PC-3 (cell line): ENCODE results near the gene APOO. TPM values are rescaled to one million over a fixed set of nuclear protein-coding genes. Genes with fewer than 3 reads are reported as not detected.

Source experiments
- ATAC-seq: fragments of 200-7000 bp; cut with Tn5 transposase; 2 replicates; pipeline ENCODE4 v1.9.1; 2020; ENCODE audit warnings: mild to moderate bottlenecking, moderate library complexity
- BruUV-seq: library from RNA; stranded (reverse); fragments of 400-500 nt; replicated peaks from 2 replicates; lab custom pipeline; 2021; lab: Mats Ljungman, UMichigan
- CTCF ChIA-PET: fragments of 300-600 bp; sonication (Branson Sonifier 250); formaldehyde crosslinking; loops from one replicate; lab custom pipeline; 2022; ENCODE audit warnings: antibody characterized with exemption; lab: Charles Lee
- POLR2A ChIA-PET: fragments of 300-600 bp; sonication (Branson Sonifier 250); formaldehyde crosslinking; loops from one replicate; lab custom pipeline; 2022; ENCODE audit warnings: antibody characterized with exemption; ENCODE audit not compliant: unreplicated experiment; lab: Charles Lee
- DNase-seq: peaks from one replicate; pipeline ENCODE4 v3.0.0-alpha.2; 2015
- H2AFZ ChIP-seq: fragments of 300-600 bp; sonication (generic); 2 replicates; pipeline ENCODE4 v1.6.0; 2016; ENCODE audit warnings: antibody characterized with exemption, low read length
- H3F3A ChIP-seq: fragments of 300-600 bp; sonication (generic); one replicate; pipeline ENCODE4 v1.6.0; 2017; ENCODE audit warnings: antibody characterized with exemption, low read length, control low read depth, mild to moderate bottlenecking; ENCODE audit not compliant: unreplicated experiment
- H3K27ac ChIP-seq: fragments of 300-600 bp; sonication (generic); 2 replicates; pipeline ENCODE4 v1.5.1; 2016; ENCODE audit warnings: mild to moderate bottlenecking, low read length
- H3K27me3 ChIP-seq: fragments of 300-600 bp; sonication (generic); 2 replicates; pipeline ENCODE4 v1.6.1; 2016; ENCODE audit warnings: low read length, mixed read lengths
- H3K36me3 ChIP-seq: fragments of 300-600 bp; sonication (generic); 2 replicates; pipeline ENCODE4 v1.6.1; 2016; ENCODE audit warnings: low read depth, mixed run types, low read length, mixed read lengths
- H3K4me1 ChIP-seq: fragments of 300-600 bp; sonication (generic); 2 replicates; pipeline ENCODE4 v1.5.1; 2016; ENCODE audit warnings: low read length; ENCODE audit not compliant: insufficient read depth
- H3K4me2 ChIP-seq: fragments of 300-600 bp; sonication (generic); 2 replicates; pipeline ENCODE4 v1.6.0; 2016; ENCODE audit warnings: low read length
- H3K4me3 ChIP-seq: fragments of 300-600 bp; sonication (generic); 2 replicates; pipeline ENCODE4 v1.5.1; 2016; ENCODE audit warnings: mild to moderate bottlenecking, low read length, mixed read lengths
- H3K79me2 ChIP-seq: fragments of 300-600 bp; sonication (generic); 2 replicates; pipeline ENCODE4 v1.6.1; 2017; ENCODE audit warnings: low read length, mixed read lengths
- H3K9ac ChIP-seq: fragments of 300-600 bp; sonication (generic); 2 replicates; pipeline ENCODE4 v1.6.0; 2016; ENCODE audit warnings: mild to moderate bottlenecking, low read length
- H3K9me2 ChIP-seq: fragments of 300-600 bp; sonication (generic); replicated peaks from 2 replicates; pipeline ENCODE4 v1.6.1; 2016; ENCODE audit warnings: mixed run types, low read length, mixed read lengths
- H3K9me3 ChIP-seq: fragments of 300-600 bp; sonication (generic); 2 replicates; pipeline ENCODE4 v1.6.1; 2016; ENCODE audit warnings: low read length, mixed read lengths
- H4K20me1 ChIP-seq: fragments of 300-600 bp; sonication (generic); 2 replicates; pipeline ENCODE4 v1.6.1; 2016; ENCODE audit warnings: low read length, mixed read lengths
- CTCF ChIP-seq: fragments of 300-600 bp; sonication (generic); conservative IDR thresholded peaks from 2 replicates; pipeline ENCODE4 v1.5.1; 2017; ENCODE audit warnings: antibody characterized with exemption, low read depth, mild to moderate bottlenecking, low read length
- EZH2 ChIP-seq: fragments of 300-600 bp; sonication (generic); IDR thresholded peaks from one replicate; pipeline ENCODE4 v1.6.1; 2017; ENCODE audit warnings: antibody characterized with exemption, mild to moderate bottlenecking, low read length; ENCODE audit not compliant: unreplicated experiment
- EZH2phosphoT487 ChIP-seq: fragments of 300-600 bp; sonication (generic); IDR thresholded peaks from 2 replicates; pipeline ENCODE4 v1.6.1; 2018; ENCODE audit warnings: mild to moderate bottlenecking, antibody characterized with exemption, low read length, borderline replicate concordance
- intact Hi-C: fragments of 100-400 bp; cut with micrococcal nuclease; formaldehyde crosslinking; loops from 2 replicates; pipeline ENCODE4 v1.9.0; 2023
- total RNA-seq: library from RNA; depleted of rRNA; stranded (reverse); fragments of >200 nt; gene quantifications from 2 replicates; pipeline ENCODE4 v1.2.3, GENCODE V29; 2014

APOO gene
- total RNA-seq, 1 experiment from 2014 or later, result 34.0 TPM

GRCh38 chrX:23813808-23814207, 93.9 kb downstream of the APOO start:
- Histone ChIP-seq H3K79me2 (no peaks in the 10 kb centered on the region), H3K36me3 (no peaks in the 10 kb centered on the region), H3K4me3 (no peak overlapping the region), H3K9ac (no peak overlapping the region), H3K27ac (no peak overlapping the region), H4K20me1 (no peaks in the 10 kb centered on the region), H3K4me1 (no peaks in the 10 kb centered on the region), H3F3A (no peaks in the 10 kb centered on the region), H3K27me3 (no peaks in the 10 kb centered on the region), H3K9me3 (no peaks in the 10 kb centered on the region), H2AFZ (no peak overlapping the region), H3K4me2 (no peak overlapping the region), H3K9me2 (no peaks in the 10 kb centered on the region)
- intact Hi-C loops, result no loop called here
- CTCF ChIA-PET, result no interaction called here
- TF ChIP-seq EZH2phosphoT487 (no peak), CTCF (no peak)
- ATAC-seq (no peak), DNase-seq (no peak)
- POLR2A ChIA-PET, result no interaction called here
- no TSS peak for BruUV-seq

GRCh38 chrX:23811656-23812055, 96.1 kb downstream of the APOO start:
- Histone ChIP-seq H2AFZ (no peak overlapping the region), H3F3A (peaks cover 3% of the 10 kb centered on the region), H3K4me1 (peaks cover 13% of the 10 kb centered on the region), H3K27me3 (no peaks in the 10 kb centered on the region), H3K9ac (no peak overlapping the region), H3K9me3 (no peaks in the 10 kb centered on the region), H3K4me2 (no peak overlapping the region), H3K79me2 (no peaks in the 10 kb centered on the region), H3K36me3 (no peaks in the 10 kb centered on the region), H4K20me1 (no peaks in the 10 kb centered on the region), H3K9me2 (no peaks in the 10 kb centered on the region), H3K27ac (no peak overlapping the region), H3K4me3 (no peak overlapping the region)
- ChIA-PET POLR2A (no interaction called here), CTCF (no interaction called here)
- BruUV-seq, result no TSS peak
- no peak for TF ChIP-seq EZH2
- TF ChIP-seq EZH2phosphoT487, result no peak
- TF ChIP-seq CTCF, result no peak
- no peak for DNase-seq
- intact Hi-C loops, result no loop called here
- no peak for ATAC-seq

- Histone ChIP-seq H3K27ac (no peak overlapping the region), H3K9me3 (no peaks in the 10 kb centered on the region), H3K27me3 (no peaks in the 10 kb centered on the region), H3K4me1 (peaks cover 16% of the 10 kb centered on the region), H3F3A (peaks cover 3% of the 10 kb centered on the region), H3K36me3 (no peaks in the 10 kb centered on the region), H3K9me2 (no peaks in the 10 kb centered on the region), H3K9ac (no peak overlapping the region), H3K79me2 (no peaks in the 10 kb centered on the region), H3K4me3 (no peak overlapping the region), H4K20me1 (no peaks in the 10 kb centered on the region), H3K4me2 (no peak overlapping the region), H2AFZ (no peak overlapping the region)
- ATAC-seq (no peak), DNase-seq (no peak)
- intact Hi-C loops, result no loop called here
- no TSS peak for BruUV-seq
- ChIA-PET CTCF (no interaction called here), POLR2A (no interaction called here)
- TF ChIP-seq EZH2phosphoT487, result no peak
Measured at GRCh38 chrX:23811108-23811651, 96.6 kb downstream of the APOO start.
